CD8-positive, alpha-beta memory T cell (primary cell): ENCODE measurements around the gene UTP14C. TPM values are rescaled to one million over a fixed set of nuclear protein-coding genes. Genes with fewer than 3 reads are reported as not detected.
"Not testable (repeated sequence)": the region's sequence is repeated elsewhere in the genome, so short reads cannot be mapped to it uniquely, and the experiment has no call there.

Experiments used
- CTCF ChIA-PET: fragments of 350-600 bp; sonication (Branson Sonifier 250); formaldehyde crosslinking; loops from one replicate; lab custom pipeline; 2021; ENCODE audit warnings: antibody characterized with exemption; lab: Charles Lee
- POLR2A ChIA-PET: fragments of 350-600 bp; sonication (Branson Sonifier 250); formaldehyde crosslinking; loops from one replicate; lab custom pipeline; 2021; ENCODE audit warnings: antibody characterized with exemption; lab: Charles Lee
- DNase-seq, 5 donors: peaks; one replicate each; pipeline versions ENCODE4 v3.0.0 to v3.0.0-alpha.2; 2020 to 2022; ENCODE audit warnings: mixed read lengths in 1 of 5
- H3K27ac ChIP-seq: one replicate; pipeline ENCODE4 v1.7.0; 2013; ENCODE audit warnings: low read depth, mild to moderate bottlenecking, low read length, moderate library complexity
- H3K27me3 ChIP-seq: 2 replicates; pipeline ENCODE4 v1.7.0; 2013; ENCODE audit warnings: low read length, mild to moderate bottlenecking; ENCODE audit not compliant: insufficient read depth, poor library complexity, severe bottlenecking
- H3K36me3 ChIP-seq: 2 replicates; pipeline ENCODE4 v1.7.0; 2013; ENCODE audit warnings: mild to moderate bottlenecking, low read length, moderate library complexity; ENCODE audit not compliant: insufficient read depth
- H3K4me1 ChIP-seq: 2 replicates; pipeline ENCODE4 v1.7.0; 2013; ENCODE audit warnings: mild to moderate bottlenecking, low read length, moderate library complexity; ENCODE audit not compliant: insufficient read depth
- H3K4me3 ChIP-seq: 2 replicates; pipeline ENCODE4 v1.7.0; 2013; ENCODE audit warnings: mild to moderate bottlenecking, low read length
- H3K9me3 ChIP-seq: 2 replicates; pipeline ENCODE4 v1.7.0; 2013; ENCODE audit warnings: mild to moderate bottlenecking, low read length
- H3K27ac Mint-ChIP-seq, 8 donors: one replicate each; pipeline ENCODE4 v1.8.0; 2020 to 2021; ENCODE audit warnings: mixed read lengths in 8 of 8, mild to moderate bottlenecking in 6 of 8, inconsistent platforms in 3 of 8, moderate library complexity in 3 of 8
- H3K27me3 Mint-ChIP-seq, 2 donors: one replicate each; pipeline ENCODE4 v1.8.0; 2020 to 2021; ENCODE audit warnings: mixed read lengths in 2 of 2, mild to moderate bottlenecking in 1 of 2, moderate library complexity in 1 of 2
- H3K36me3 Mint-ChIP-seq, 3 donors: one replicate each; pipeline ENCODE4 v1.8.0; 2020 to 2021; ENCODE audit warnings: mixed read lengths in 3 of 3, inconsistent platforms in 1 of 3, mild to moderate bottlenecking in 1 of 3
- H3K4me1 Mint-ChIP-seq, 3 donors: one replicate each; pipeline ENCODE4 v1.8.0; 2020 to 2021; ENCODE audit warnings: mixed read lengths in 3 of 3, inconsistent platforms in 1 of 3, mild to moderate bottlenecking in 1 of 3
- H3K4me3 Mint-ChIP-seq, 7 donors: one replicate each; pipeline ENCODE4 v1.8.0; 2020 to 2021; ENCODE audit warnings: mixed read lengths in 7 of 7, mild to moderate bottlenecking in 6 of 7, moderate library complexity in 4 of 7, inconsistent platforms in 2 of 7
- H3K9me3 Mint-ChIP-seq, 5 donors: one replicate each; pipeline ENCODE4 v1.8.0; 2020 to 2022; ENCODE audit warnings: mixed read lengths in 5 of 5, mild to moderate bottlenecking in 3 of 5, moderate library complexity in 2 of 5, inconsistent platforms in 1 of 5
- polyA plus RNA-seq: library from polyadenylated mRNA; unstranded; fragments of 300-500 nt; fragmentation: Illumina TruSeq; gene quantifications from one replicate; pipeline ENCODE4 v1.2.3, GENCODE V29; 2021
- total RNA-seq, 2 experiments: library from RNA; stranded (reverse); gene quantifications; one replicate each; pipeline ENCODE4 v1.2.3, GENCODE V29; 2021

The UTP14C gene
- total and polyA plus RNA-seq, 3 experiments from 2014 or later: 3.3 to 13.3 (median 11.4) TPM

DNA sequence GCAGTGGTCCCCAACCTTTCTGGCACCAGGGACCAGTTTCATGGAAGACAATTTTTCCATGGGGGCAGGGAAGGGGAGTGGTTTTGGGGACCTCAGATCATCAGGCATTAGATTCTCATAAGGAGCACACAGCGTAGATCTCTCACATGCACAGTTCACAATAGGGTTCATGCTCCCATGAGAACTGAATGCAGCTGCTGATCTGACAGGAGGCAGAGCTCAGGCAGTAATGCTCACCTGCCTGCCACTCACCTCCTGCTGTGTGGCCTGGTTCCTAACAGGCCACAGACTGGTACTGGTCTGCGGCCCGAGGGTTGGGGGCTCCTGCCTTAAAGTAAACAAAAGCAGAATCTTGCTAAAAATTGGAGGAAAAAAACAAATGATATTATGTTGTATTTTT is 36.6 kb downstream of the UTP14C start:
- CTCF ChIA-PET, H3K27me3 Mint-ChIP-seq, POLR2A ChIA-PET: not testable (repeated sequence)

GRCh38 chr13:52061587-52061986 is 37.1 kb downstream of the UTP14C start:
- no peak for DNase-seq
- POLR2A ChIA-PET: no interaction called here
- no peak overlapping the region for H3K4me3 ChIP-seq
- no peaks in the 10 kb centered on the region for H3K27me3 ChIP-seq
- Mint-ChIP-seq H3K27ac (no peak overlapping the region), H3K36me3 (peaks cover 0 to 5% (median 0%) of the 10 kb centered on the region in 3 donors), H3K4me3 (no peak overlapping the region), H3K4me1 (no peaks in the 10 kb centered on the region), H3K27me3 (no peaks in the 10 kb centered on the region), H3K9me3 (peaks cover 12 to 27% (median 21%) of the 10 kb centered on the region in 5 donors)
- no peaks in the 10 kb centered on the region for H3K4me1 ChIP-seq
- H3K36me3 ChIP-seq: no peaks in the 10 kb centered on the region
- no peaks in the 10 kb centered on the region for H3K9me3 ChIP-seq
- no peak overlapping the region for H3K27ac ChIP-seq
- CTCF ChIA-PET: interaction anchor here (0.9 kb wide), 1 partner anchor 24 kb away, joined by 3 read pairs; no protein-coding TSS in a partner anchor

More for the DNA sequence above, 36.6 kb downstream of the UTP14C start:
- not testable (repeated sequence) for H3K27me3 ChIP-seq, H3K4me1 ChIP-seq, H3K4me1 Mint-ChIP-seq, H3K4me3 ChIP-seq, DNase-seq, H3K36me3 Mint-ChIP-seq, H3K27ac Mint-ChIP-seq, H3K4me3 Mint-ChIP-seq, H3K9me3 ChIP-seq, H3K27ac ChIP-seq, H3K36me3 ChIP-seq
- peaks cover 8 to 24% (median 18%) of the 10 kb centered on the region in 5 donors for H3K9me3 Mint-ChIP-seq

GRCh38 chr13:52067237-52067636 is 42.7 kb downstream of the UTP14C start:
- Mint-ChIP-seq H3K9me3 (peaks cover 21 to 55% (median 45%) of the 10 kb centered on the region in 5 donors), H3K4me1 (no peaks in the 10 kb centered on the region), H3K27ac (no peak overlapping the region), H3K27me3 (peaks cover 13 to 28% of the 10 kb centered on the region in 2 donors), H3K4me3 (no peak overlapping the region), H3K36me3 (peaks cover 2 to 9% (median 3%) of the 10 kb centered on the region in 3 donors)
- H3K9me3 ChIP-seq: peaks cover 13% of the 10 kb centered on the region
- POLR2A ChIA-PET: no interaction called here
- no peaks in the 10 kb centered on the region for H3K27me3 ChIP-seq
- H3K36me3 ChIP-seq: no peaks in the 10 kb centered on the region
- no peak overlapping the region for H3K4me3 ChIP-seq
- no peaks in the 10 kb centered on the region for H3K4me1 ChIP-seq
- CTCF ChIA-PET: no interaction called here
- DNase-seq: no peak
- no peak overlapping the region for H3K27ac ChIP-seq

DNA sequence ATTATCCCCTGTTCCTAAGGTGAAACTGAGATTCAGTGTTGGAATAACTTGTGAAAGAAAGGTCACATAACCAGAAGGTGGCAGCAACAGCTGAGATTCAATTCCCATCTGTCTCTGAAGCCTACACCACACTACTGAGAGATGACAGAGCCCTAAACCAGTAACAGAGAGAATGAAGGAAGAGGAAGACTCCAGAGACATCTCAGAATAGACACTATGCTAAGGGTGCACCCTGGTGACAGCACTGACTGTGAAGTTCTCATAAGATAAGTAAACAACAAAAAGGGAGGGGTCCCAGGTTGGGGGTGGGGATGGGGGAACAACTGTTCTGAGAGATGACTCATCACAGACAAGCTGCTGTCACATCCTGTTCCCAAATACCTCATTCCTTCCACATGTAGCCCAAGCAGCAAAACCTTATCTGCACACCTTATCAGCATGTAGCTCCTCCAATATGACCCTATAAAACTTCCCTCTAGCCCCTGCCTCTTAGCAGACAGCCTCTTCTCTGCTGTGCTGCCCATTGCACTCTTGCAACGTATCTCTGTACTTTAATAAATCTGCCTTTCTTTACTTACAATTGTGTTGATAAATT is 46.5 kb downstream of the UTP14C start:
- Histone ChIP-seq H3K9me3 (peaks cover 13% of the 10 kb centered on the region), H3K27ac (no peak overlapping the region), H3K27me3 (no peaks in the 10 kb centered on the region), H3K4me3 (no peak overlapping the region), H3K36me3 (no peaks in the 10 kb centered on the region), H3K4me1 (no peaks in the 10 kb centered on the region)
- H3K4me1 Mint-ChIP-seq: no peaks in the 10 kb centered on the region
- H3K27ac Mint-ChIP-seq: no peak overlapping the region
- H3K36me3 Mint-ChIP-seq: peaks cover 2 to 4% (median 3%) of the 10 kb centered on the region in 3 donors
- POLR2A ChIA-PET: no interaction called here
- no peak for DNase-seq
- H3K4me3 Mint-ChIP-seq: no peak overlapping the region
- H3K27me3 Mint-ChIP-seq: peaks cover 19 to 49% of the 10 kb centered on the region in 2 donors
- H3K9me3 Mint-ChIP-seq: peaks cover 16 to 41% (median 35%) of the 10 kb centered on the region in 5 donors
- CTCF ChIA-PET: no interaction called here

Other genes starting within 250 kb of the UTP14C start
- gene DHRS12, start 220.5 kb upstream of the UTP14C start, total RNA-seq: 1 to 10 TPM; 7.1 to 7.2 TPM
- gene DHRS12, start 220.5 kb upstream of the UTP14C start, polyA plus RNA-seq: 35.6 TPM
- under 1 TPM; 0.35 to 0.69 TPM for gene TMEM272, start 179.5 kb upstream of the UTP14C start, total RNA-seq
- gene TMEM272, start 179.5 kb upstream of the UTP14C start, polyA plus RNA-seq: 0.12 TPM
- gene CCDC70, start 162.7 kb upstream of the UTP14C start, total RNA-seq: not detected
- gene CCDC70, start 162.7 kb upstream of the UTP14C start, polyA plus RNA-seq: not detected
- gene ATP7B, start 13.2 kb upstream of the UTP14C start, total RNA-seq: 1 to 10 TPM; 1.1 to 1.2 TPM
- gene ATP7B, start 13.2 kb upstream of the UTP14C start, polyA plus RNA-seq: 0.18 TPM
- 10 to 100 TPM; 30.3 to 32.5 TPM for gene ALG11, start 12.3 kb upstream of the UTP14C start, total RNA-seq
- 28.7 TPM for gene ALG11, start 12.3 kb upstream of the UTP14C start, polyA plus RNA-seq
- not detected for gene NEK5, start 104.4 kb downstream of the UTP14C start, total RNA-seq
- 0.17 TPM for gene NEK5, start 104.4 kb downstream of the UTP14C start, polyA plus RNA-seq
- gene NEK3, start 134.9 kb downstream of the UTP14C start, total RNA-seq: 1 to 10 TPM; 1.2 to 1.5 TPM
- 2.7 TPM for gene NEK3, start 134.9 kb downstream of the UTP14C start, polyA plus RNA-seq